Endodermal cell (in vitro differentiated cells): ENCODE data around the gene TXNDC9. TPM values are rescaled to one million over a fixed set of nuclear protein-coding genes. Genes with fewer than 3 reads are reported as not detected.

Experiments used
- DNase-seq: peaks from one replicate; pipeline ENCODE4 v3.0.0-alpha.2; 2017
- H3K27ac ChIP-seq: 2 replicates; pipeline ENCODE4 v1.5.1; 2013; ENCODE audit warnings: mild to moderate bottlenecking, low read depth, low read length, moderate library complexity
- H3K27me3 ChIP-seq: 2 replicates; pipeline ENCODE4 v1.6.1; 2013; ENCODE audit warnings: mild to moderate bottlenecking, low read length, moderate library complexity; ENCODE audit not compliant: insufficient read depth, control insufficient read depth, poor library complexity, severe bottlenecking
- H3K36me3 ChIP-seq: 2 replicates; pipeline ENCODE4 v1.7.0; 2013; ENCODE audit warnings: mild to moderate bottlenecking, low read length, moderate library complexity; ENCODE audit not compliant: control insufficient read depth, insufficient read depth
- H3K4me1 ChIP-seq: one replicate; pipeline ENCODE4 v1.7.0; 2013; ENCODE audit warnings: low read length; ENCODE audit not compliant: control insufficient read depth, insufficient read depth
- H3K4me3 ChIP-seq: 2 replicates; pipeline ENCODE4 v1.5.1; 2013; ENCODE audit warnings: mild to moderate bottlenecking, low read length, moderate library complexity
- H3K9ac ChIP-seq: 2 replicates; pipeline ENCODE4 v1.6.1; 2013; ENCODE audit warnings: mild to moderate bottlenecking, low read length, moderate library complexity; ENCODE audit not compliant: poor library complexity, severe bottlenecking; ENCODE audit errors: extremely low read depth
- H3K9me3 ChIP-seq: 2 replicates; pipeline ENCODE4 v1.6.1; 2013; ENCODE audit warnings: mild to moderate bottlenecking, low read length, moderate library complexity; ENCODE audit not compliant: control insufficient read depth
- H3K27ac Mint-ChIP-seq: 2 replicates; pipeline ENCODE4 v1.8.0; 2020; ENCODE audit warnings: mixed read lengths
- H3K27me3 Mint-ChIP-seq: 2 replicates; pipeline ENCODE4 v1.8.0; 2021; ENCODE audit warnings: mild to moderate bottlenecking, mixed read lengths; ENCODE audit not compliant: insufficient read depth
- H3K36me3 Mint-ChIP-seq: 2 replicates; pipeline ENCODE4 v1.8.0; 2020; ENCODE audit warnings: low read depth, mixed read lengths
- H3K4me1 Mint-ChIP-seq: 2 replicates; pipeline ENCODE4 v1.8.0; 2020; ENCODE audit warnings: mixed read lengths
- H3K4me3 Mint-ChIP-seq: 2 replicates; pipeline ENCODE4 v1.8.0; 2020; ENCODE audit warnings: mild to moderate bottlenecking, moderate library complexity, mixed read lengths
- H3K9me3 Mint-ChIP-seq: 2 replicates; pipeline ENCODE4 v1.8.0; 2020; ENCODE audit warnings: mild to moderate bottlenecking, mixed read lengths
- WGBS, 2 experiments: methylation state at CpG; one replicate each; pipeline versions ENCODE4 v1.1.5 to v1.1.7; 2013; ENCODE audit warnings: missing lambda C conversion rate in 2 of 2, mixed read lengths in 1 of 2; ENCODE audit not compliant: insufficient coverage in 1 of 2, insufficient read length in 1 of 2; 5-methylcytosine and 5-hydroxymethylcytosine counted together
- long read RNA-seq, 4 experiments: library from polyadenylated mRNA in 2 of 4; library from RNA in 1 of 4; library from capped mRNA in 1 of 4; stranded (forward) in 3 of 4; unstranded in 1 of 4; transcript quantifications; one replicate each; pipeline ENCODE4 v2.0.0, GENCODE V29; 2020 to 2021; ENCODE audit warnings: inconsistent platforms in 1 of 4
- polyA plus RNA-seq, 2 experiments: library from polyadenylated mRNA; stranded (reverse); fragments of 50-300 nt; gene quantifications; one replicate each; pipeline ENCODE4 v1.2.3, GENCODE V29; 2013
- total RNA-seq, 2 donors: library from RNA; stranded (reverse); fragmentation: NEBNext Ultra II Directional in 1 of 2; extraction: Animal tissue kit (Norgen Biotek cat#: 25700) in 1 of 2; gene quantifications; 2 replicates in 1 of 2; 3 replicates in 1 of 2; pipeline ENCODE4 v1.2.1, GENCODE V29; 2021
- TF ChIP-seq, protein P1 (sequence below): fragments of 200-600 bp; sonication (generic); conservative IDR thresholded peaks from 2 replicates; pipeline ENCODE4 v1.5.0; 2021; ENCODE audit warnings: antibody characterized with exemption, mild to moderate bottlenecking

The TXNDC9 gene
- total RNA-seq, result 10 to 100 TPM; 32.7 to 32.8 TPM
- 43.5 TPM for polyA plus RNA-seq (2013, experiment 1 of 2)
- 43.6 TPM for polyA plus RNA-seq (2013, experiment 2 of 2)
- long read RNA-seq, experiment 1, transcript TXNDC9-201 (5 exons, 1,637 nt), result major isoform, 21 of 29 reads
- long read RNA-seq, experiment 1, partial matches to known transcripts, result 5 of 29 reads
- long read RNA-seq, experiment 1, other reads (novel, unspliced or antisense), result 3 of 29 reads
- long read RNA-seq, experiment 2, transcript TXNDC9-201 (5 exons, 1,637 nt), result major isoform, 62 of 73 reads
- long read RNA-seq, experiment 2, partial matches to known transcripts, result 3 of 73 reads
- long read RNA-seq, experiment 2, other reads (novel, unspliced or antisense), result 6 of 73 reads
- long read RNA-seq, experiment 3, transcript TXNDC9-201 (5 exons, 1,637 nt), result major isoform, 193 of 209 reads
- long read RNA-seq, experiment 3, transcript TXNDC9-202 (4 exons, 1,111 nt), result minor isoform, 5 of 209 reads
- long read RNA-seq, experiment 3, partial matches to known transcripts, result 0 of 209 reads
- long read RNA-seq, experiment 3, other reads (novel, unspliced or antisense), result 7 of 209 reads
- long read RNA-seq, experiment 4, transcript TXNDC9-201 (5 exons, 1,637 nt), result major isoform, 158 of 178 reads
- long read RNA-seq, experiment 4, transcript TXNDC9-202 (4 exons, 1,111 nt), result minor isoform, 8 of 178 reads
- long read RNA-seq, experiment 4, partial matches to known transcripts, result 2 of 178 reads
- long read RNA-seq, experiment 4, other reads (novel, unspliced or antisense), result 7 of 178 reads

- Mint-ChIP-seq H3K27me3 (no peaks in the 10 kb centered on the region), H3K36me3 (peaks cover 21% of the 10 kb centered on the region), H3K27ac (no peak within 1 kb of the TSS), H3K4me3 (no peak within 1 kb of the TSS), H3K9me3 (no peaks in the 10 kb centered on the region), H3K4me1 (peaks cover 15% of the 10 kb centered on the region)
- Histone ChIP-seq H3K9ac (peak within 1 kb of the TSS; percentile 88), H3K27me3 (no peaks in the 10 kb centered on the region), H3K27ac (peak within 1 kb of the TSS; percentile 92), H3K4me1 (no peaks in the 10 kb centered on the region), H3K36me3 (peaks cover 31% of the 10 kb centered on the region), H3K9me3 (no peaks in the 10 kb centered on the region), H3K4me3 (peak within 1 kb of the TSS; percentile 96)
- TF ChIP-seq, protein P1, sequence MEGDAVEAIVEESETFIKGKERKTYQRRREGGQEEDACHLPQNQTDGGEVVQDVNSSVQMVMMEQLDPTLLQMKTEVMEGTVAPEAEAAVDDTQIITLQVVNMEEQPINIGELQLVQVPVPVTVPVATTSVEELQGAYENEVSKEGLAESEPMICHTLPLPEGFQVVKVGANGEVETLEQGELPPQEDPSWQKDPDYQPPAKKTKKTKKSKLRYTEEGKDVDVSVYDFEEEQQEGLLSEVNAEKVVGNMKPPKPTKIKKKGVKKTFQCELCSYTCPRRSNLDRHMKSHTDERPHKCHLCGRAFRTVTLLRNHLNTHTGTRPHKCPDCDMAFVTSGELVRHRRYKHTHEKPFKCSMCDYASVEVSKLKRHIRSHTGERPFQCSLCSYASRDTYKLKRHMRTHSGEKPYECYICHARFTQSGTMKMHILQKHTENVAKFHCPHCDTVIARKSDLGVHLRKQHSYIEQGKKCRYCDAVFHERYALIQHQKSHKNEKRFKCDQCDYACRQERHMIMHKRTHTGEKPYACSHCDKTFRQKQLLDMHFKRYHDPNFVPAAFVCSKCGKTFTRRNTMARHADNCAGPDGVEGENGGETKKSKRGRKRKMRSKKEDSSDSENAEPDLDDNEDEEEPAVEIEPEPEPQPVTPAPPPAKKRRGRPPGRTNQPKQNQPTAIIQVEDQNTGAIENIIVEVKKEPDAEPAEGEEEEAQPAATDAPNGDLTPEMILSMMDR, result no peak
- 0% methylated on average over 31 to 60 of the region's 60 CpGs for WGBS, 2 experiments
- peak; percentile 99 for DNase-seq
These were observed at the start of gene TXNDC9 for GRCh38 chr2:99335911-99336803. Gene TXNDC9 (minus strand): TSS chr2:99336333. CDS start chr2:99333210, 3,123 bp downstream.

GRCh38 chr2:99382143-99382542 lies 46.0 kb upstream of the TXNDC9 start:
- H3K36me3 ChIP-seq, result peaks cover 86% of the 10 kb centered on the region
- H3K4me3 ChIP-seq, result no peak overlapping the region
- no peak for DNase-seq
- Mint-ChIP-seq H3K4me1 (no peaks in the 10 kb centered on the region), H3K27ac (no peak overlapping the region), H3K4me3 (no peak overlapping the region), H3K27me3 (no peaks in the 10 kb centered on the region), H3K9me3 (no peaks in the 10 kb centered on the region), H3K36me3 (peaks cover 68% of the 10 kb centered on the region)
- H3K9me3 ChIP-seq, result peaks cover 15% of the 10 kb centered on the region
- H3K9ac ChIP-seq, result no peak overlapping the region
- TF ChIP-seq, protein P1, result no peak
- H3K27me3 ChIP-seq, result no peaks in the 10 kb centered on the region
- WGBS, 2 experiments, result 85 to 91% methylated on average over 2 of the region's 2 CpGs
- no peaks in the 10 kb centered on the region for H3K4me1 ChIP-seq
- no peak overlapping the region for H3K27ac ChIP-seq
